Fibroblast of lung (primary cell): Measurements from ENCODE around the gene LCN6. TPM values are rescaled to one million over a fixed set of nuclear protein-coding genes. Genes with fewer than 3 reads are reported as not detected.

Experiments used
- DNase-seq, 2 donors: peaks; one replicate each; pipeline versions ENCODE4 v3.0.0 to v3.0.0-alpha.2; 2010; ENCODE audit warnings: low read depth in 2 of 2
- H2AFZ ChIP-seq: 2 replicates; pipeline ENCODE4 v1.5.1; 2012; ENCODE audit warnings: low read length, control low read depth, inconsistent platforms
- H3K27ac ChIP-seq: 2 replicates; pipeline ENCODE4 v1.5.1; 2011; ENCODE audit warnings: low read length, control low read depth; ENCODE audit not compliant: insufficient read depth
- H3K27me3 ChIP-seq: 2 replicates; pipeline ENCODE4 v1.5.1; 2011; ENCODE audit warnings: mild to moderate bottlenecking, low read length; ENCODE audit not compliant: control insufficient read depth, insufficient read depth
- H3K36me3 ChIP-seq: 2 replicates; pipeline ENCODE4 v1.5.1; 2011; ENCODE audit warnings: low read length; ENCODE audit not compliant: control insufficient read depth, insufficient read depth
- H3K4me1 ChIP-seq: 2 replicates; pipeline ENCODE4 v1.5.1; 2011; ENCODE audit warnings: low read length; ENCODE audit not compliant: control insufficient read depth, insufficient read depth; ENCODE audit errors: extremely low read depth
- H3K4me2 ChIP-seq: 2 replicates; pipeline ENCODE4 v1.5.1; 2011; ENCODE audit warnings: low read length, control low read depth; ENCODE audit not compliant: insufficient read depth; ENCODE audit errors: extremely low read depth
- H3K4me3 ChIP-seq, 4 experiments: fragments of 200-600 bp in 1 of 4; sonication (generic) in 1 of 4; replicated peaks in 1 of 4; 2 replicates each; pipeline ENCODE4 v1.5.1; 2011 to 2016; ENCODE audit warnings: low read length in 4 of 4, low read depth in 3 of 4, mild to moderate bottlenecking in 3 of 4, control low read depth in 2 of 4, inconsistent platforms in 1 of 4, mixed read lengths in 1 of 4; ENCODE audit not compliant: insufficient read depth in 1 of 4; ENCODE audit errors: control extremely low read depth in 1 of 4
- H3K79me2 ChIP-seq: 2 replicates; pipeline ENCODE4 v1.5.1; 2012; ENCODE audit warnings: mild to moderate bottlenecking, low read length, inconsistent platforms; ENCODE audit not compliant: control insufficient read depth, insufficient read depth
- H3K9ac ChIP-seq: 2 replicates; pipeline ENCODE4 v1.5.1; 2011; ENCODE audit warnings: mild to moderate bottlenecking, low read length, control low read depth; ENCODE audit not compliant: insufficient read depth
- H3K9me3 ChIP-seq: 2 replicates; pipeline ENCODE4 v1.5.1; 2012; ENCODE audit warnings: low read depth, low read length; ENCODE audit not compliant: control insufficient read depth, insufficient read depth
- H4K20me1 ChIP-seq: 2 replicates; pipeline ENCODE4 v1.5.1; 2011; ENCODE audit warnings: low read length; ENCODE audit not compliant: control insufficient read depth, insufficient read depth; ENCODE audit errors: extremely low read depth
- CTCF ChIP-seq, 2 donors: IDR thresholded peaks in 1 of 2; conservative IDR thresholded peaks in 1 of 2; 1 replicate in 1 of 2; 2 replicates in 1 of 2; pipeline ENCODE4 v1.5.1; 2011 to 2012; ENCODE audit warnings: low read length in 2 of 2, control low read depth in 1 of 2, inconsistent platforms in 1 of 2, low read depth in 1 of 2, mild to moderate bottlenecking in 1 of 2
- EZH2 ChIP-seq: IDR thresholded peaks from 2 replicates; pipeline ENCODE4 v1.5.1; 2012; ENCODE audit warnings: low read length, control low read depth, mild to moderate bottlenecking; ENCODE audit errors: missing control alignments
- polyA plus RNA-seq, 2 donors: library from polyadenylated mRNA; depleted of rRNA in 1 of 2; stranded (reverse) in 1 of 2; unstranded in 1 of 2; fragments of >200 nt; gene quantifications; 2 replicates each; pipeline ENCODE4 v1.2.1, GENCODE V29; 2011 to 2012; ENCODE audit warnings: missing spikeins in 1 of 2
- total RNA-seq: library from RNA; depleted of rRNA; stranded (reverse); fragments of >200 nt; gene quantifications from 2 replicates; pipeline ENCODE4 v1.2.1, GENCODE V29; 2014

Gene LCN6
- total and polyA plus RNA-seq, 2 donors (not counting 1 experiment from before 2014, with no cell fraction given), result not detected

DNA sequence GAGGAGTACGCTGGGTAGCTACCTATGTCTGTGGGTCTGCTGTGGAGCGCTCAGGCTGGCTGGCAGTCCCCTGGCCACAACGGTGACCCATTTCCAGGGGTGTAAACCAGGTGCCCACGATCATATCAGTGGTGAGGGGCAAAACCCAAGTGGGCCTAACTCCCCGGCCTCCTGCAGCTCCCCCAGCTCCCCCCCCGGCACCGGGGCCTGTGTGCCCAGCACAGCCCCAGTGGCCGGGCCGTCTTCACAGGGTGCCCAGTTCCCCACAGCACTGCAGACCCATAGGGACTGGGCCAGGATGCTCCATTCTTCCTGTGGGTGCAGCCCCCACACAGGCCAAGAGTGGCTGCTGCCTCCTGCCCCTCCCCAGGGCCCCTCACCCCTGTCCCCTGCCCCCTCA lies 10.7 kb upstream of the LCN6 start:
- Histone ChIP-seq H3K9me3 (no peaks in the 10 kb centered on the region), H3K4me3 (no peak overlapping the region), H3K9ac (no peak overlapping the region), H3K79me2 (no peaks in the 10 kb centered on the region), H3K27ac (no peak overlapping the region), H3K4me1 (no peaks in the 10 kb centered on the region), H3K36me3 (no peaks in the 10 kb centered on the region), H4K20me1 (no peaks in the 10 kb centered on the region), H3K4me2 (no peak overlapping the region), H2AFZ (no peak overlapping the region), H3K27me3 (no peaks in the 10 kb centered on the region)
- TF ChIP-seq EZH2, result no peak
- no peak for TF ChIP-seq CTCF (conservative IDR thresholded peaks at IDR 0.05 in 1 of 2, IDR thresholded peaks at IDR 0.05 in 1 of 2; ENCODE audit: low read depth in 1 of 2, low read length in 2 of 2)
- no peak for DNase-seq

DNA sequence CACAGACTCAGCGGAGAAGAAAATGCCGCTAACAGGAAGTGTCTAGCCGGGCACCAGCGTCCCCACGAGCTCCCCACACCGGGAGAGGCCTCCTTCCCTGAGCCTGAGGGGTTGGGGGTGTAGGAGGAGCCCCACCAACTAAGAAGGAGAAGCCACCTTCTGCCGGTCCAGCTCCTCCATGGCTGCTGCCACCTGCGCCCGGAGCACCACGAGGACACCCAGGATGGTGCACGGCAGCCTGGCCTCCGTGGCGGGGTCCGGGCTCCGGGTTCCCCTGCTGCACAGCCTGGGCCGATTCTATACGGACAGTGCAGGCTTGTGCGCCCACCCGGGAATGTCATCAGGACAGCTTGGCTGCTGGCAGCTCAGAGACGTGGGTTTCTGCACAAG lies 9.4 kb upstream of the LCN6 start:
- H3K27me3 ChIP-seq, result no peaks in the 10 kb centered on the region
- H3K79me2 ChIP-seq, result no peaks in the 10 kb centered on the region
- H3K4me3 ChIP-seq, result no peak overlapping the region
- TF ChIP-seq EZH2 (no peak), CTCF (conservative IDR thresholded peaks at IDR 0.05 in 1 of 2, IDR thresholded peaks at IDR 0.05 in 1 of 2; ENCODE audit: low read depth in 1 of 2, low read length in 2 of 2) (no peak)
- no peaks in the 10 kb centered on the region for H4K20me1 ChIP-seq
- no peak overlapping the region for H3K27ac ChIP-seq
- H3K9me3 ChIP-seq, result no peaks in the 10 kb centered on the region
- H2AFZ ChIP-seq, result no peak overlapping the region
- no peak overlapping the region for H3K9ac ChIP-seq
- no peaks in the 10 kb centered on the region for H3K36me3 ChIP-seq
- no peak for DNase-seq
- no peaks in the 10 kb centered on the region for H3K4me1 ChIP-seq
- no peak overlapping the region for H3K4me2 ChIP-seq

GRCh38 chr9:136757328-136757727 lies 9.0 kb upstream of the LCN6 start:
- no peak for TF ChIP-seq CTCF (conservative IDR thresholded peaks at IDR 0.05 in 1 of 2, IDR thresholded peaks at IDR 0.05 in 1 of 2; ENCODE audit: low read depth in 1 of 2, low read length in 2 of 2)
- TF ChIP-seq EZH2, result no peak

More at GRCh38 chr9:136757328-136757727, 9.0 kb upstream of the LCN6 start:
- Histone ChIP-seq H3K9me3 (no peaks in the 10 kb centered on the region), H3K9ac (no peak overlapping the region), H3K36me3 (no peaks in the 10 kb centered on the region), H3K4me3 (no peak overlapping the region), H2AFZ (no peak overlapping the region), H3K27me3 (no peaks in the 10 kb centered on the region), H3K79me2 (no peaks in the 10 kb centered on the region), H3K27ac (no peak overlapping the region), H3K4me2 (no peak overlapping the region), H3K4me1 (no peaks in the 10 kb centered on the region), H4K20me1 (no peaks in the 10 kb centered on the region)
- no peak for DNase-seq
